K562 (cell line): Measurements from ENCODE around the gene EML2. TPM values are rescaled to one million over a fixed set of nuclear protein-coding genes. Genes with fewer than 3 reads are reported as not detected.

Source experiments
- ATF7 ChIP-seq: fragments of 450-650 bp; IDR thresholded peaks from 2 replicates; pipeline ENCODE4 v1.7.1; 2014; ENCODE audit warnings: mild to moderate bottlenecking, moderate library complexity
- FOXK1 ChIP-seq: sonication (generic); formaldehyde crosslinking; IDR thresholded peaks from 2 replicates; pipeline ENCODE4 v1.8.0; 2022; ENCODE audit warnings: missing genetic modification reagents, mild to moderate bottlenecking, borderline replicate concordance
- HDGF ChIP-seq: fragments of 450-650 bp; IDR thresholded peaks from 2 replicates; pipeline ENCODE4 v1.6.1; 2016
- KAT7 ChIP-seq: sonication (generic); formaldehyde crosslinking; IDR thresholded peaks from 2 replicates; pipeline ENCODE4 v1.8.0; 2022; ENCODE audit warnings: missing genetic modification reagents, mild to moderate bottlenecking, borderline replicate concordance
- KDM1A ChIP-seq, 2 experiments: fragments of 450-650 bp; IDR thresholded peaks; 2 replicates each; pipeline ENCODE4 v1.6.1; 2016; ENCODE audit warnings: mild to moderate bottlenecking in 2 of 2
- NR4A1 ChIP-seq, 2 experiments: fragments of 250-450 bp in 1 of 2; fragments of 450-650 bp in 1 of 2; sonication (Bioruptor Pico) in 1 of 2; IDR thresholded peaks; 2 replicates each; pipeline versions ENCODE4 v1.4.0 to v1.6.1; 2016 to 2020; ENCODE audit warnings: mild to moderate bottlenecking in 2 of 2, missing compliant biosample characterization in 1 of 2, missing genetic modification characterization in 1 of 2, moderate library complexity in 1 of 2
- PCBP2 ChIP-seq: fragments of 200-400 bp; formaldehyde crosslinking; IDR thresholded peaks from 2 replicates; pipeline ENCODE4 v1.6.1; 2018; ENCODE audit warnings: low read length, low read depth, mild to moderate bottlenecking, moderate library complexity; ENCODE audit not compliant: poor library complexity, severe bottlenecking
- RB1 ChIP-seq: fragments of 450-650 bp; IDR thresholded peaks from 2 replicates; pipeline ENCODE4 v1.6.1; 2017; ENCODE audit warnings: low read depth, mild to moderate bottlenecking
- SMC3 ChIP-seq: conservative IDR thresholded peaks from 2 replicates; pipeline ENCODE4 v1.6.1; 2011; ENCODE audit warnings: low read depth, low read length, improper control_type of control experiment; ENCODE audit not compliant: insufficient read depth
- SOX6 ChIP-seq: fragments of 450-650 bp; IDR thresholded peaks from 2 replicates; pipeline ENCODE4 v1.6.1; 2014; ENCODE audit warnings: mild to moderate bottlenecking
- SPI1 ChIP-seq: IDR thresholded peaks from 2 replicates; pipeline ENCODE4 v1.6.1; 2011; ENCODE audit warnings: low read depth, low read length, control low read depth, borderline replicate concordance
- ZNF133 ChIP-seq: fragments of 250-450 bp; sonication (Bioruptor Pico); IDR thresholded peaks from 2 replicates; pipeline ENCODE4 v1.4.0; 2020; ENCODE audit warnings: mild to moderate bottlenecking
- polyA plus RNA-seq, 8 experiments: library from polyadenylated mRNA; depleted of rRNA in 4 of 8; stranded (reverse) in 5 of 8; unstranded in 3 of 8; fragments of >200 nt; fragmentation: Nextera tagmentation in 2 of 8; fragmentation: Illumina TruSeq in 1 of 8; extraction: Ambion mirVana in 2 of 8; extraction: Trizol in 1 of 8; gene quantifications; 2 replicates each; pipeline versions ENCODE4 v1.2.1 to v1.2.3, GENCODE V29; 2011 to 2014; ENCODE audit warnings: inconsistent platforms in 1 of 8, missing spikeins in 1 of 8
- total RNA-seq, 7 experiments: library from RNA; depleted of rRNA in 6 of 7; stranded (reverse); fragments of >200 nt in 6 of 7; fragmentation: Illumina TruSeq in 2 of 7; extraction: Trizol in 2 of 7; gene quantifications; 2 replicates each; pipeline versions ENCODE4 v1.2.1 to v1.2.3, GENCODE V29; 2011 to 2021; ENCODE audit warnings: low replicate concordance in 1 of 7
- TF ChIP-seq, protein P1 (sequence below): sonication (generic); formaldehyde crosslinking; IDR thresholded peaks from 2 replicates; pipeline ENCODE4 v1.8.1; 2022; ENCODE audit warnings: missing genetic modification reagents
- TF ChIP-seq, protein P2 (sequence below), 2 experiments: IDR thresholded peaks in 1 of 2; conservative IDR thresholded peaks in 1 of 2; 2 replicates each; pipeline ENCODE4 v1.6.1; 2016; ENCODE audit warnings: low read depth in 2 of 2, mild to moderate bottlenecking in 1 of 2, missing compliant biosample characterization in 1 of 2, missing genetic modification characterization in 1 of 2, moderate library complexity in 1 of 2
- TF ChIP-seq, protein P3 (sequence below): fragments of 150-350 bp; IDR thresholded peaks from 2 replicates; pipeline ENCODE4 v1.6.1; 2014; ENCODE audit warnings: low read depth, mild to moderate bottlenecking, low read length, borderline replicate concordance
- TF ChIP-seq, protein P4 (sequence below): sonication (generic); formaldehyde crosslinking; IDR thresholded peaks from 2 replicates; pipeline ENCODE4 v1.8.0; 2022; ENCODE audit warnings: mild to moderate bottlenecking, missing genetic modification reagents

The EML2 gene
- total and polyA plus RNA-seq, 9 of the 15 experiments (the other 6 are each of a cell fraction or from before 2014, with no cell fraction given), result 2.6 to 69.6 (median 24.8) TPM

DNA sequence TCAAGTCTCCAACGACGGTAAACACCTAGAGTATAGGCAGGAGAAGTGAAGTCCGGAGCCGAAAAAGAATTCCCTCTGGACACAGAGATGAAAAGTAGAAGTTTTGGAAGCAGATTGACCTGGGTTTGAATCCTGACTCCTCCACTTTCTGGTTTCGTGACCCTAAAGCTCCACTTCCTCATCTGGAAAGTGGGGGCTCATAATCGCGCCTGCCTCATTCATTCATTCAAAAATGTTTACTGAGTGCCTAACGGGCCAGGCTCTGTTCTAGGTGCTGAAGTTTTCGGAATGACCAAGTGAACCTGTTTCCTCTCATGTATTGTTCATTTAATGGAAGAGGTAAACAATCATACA is 7.1 kb upstream of the EML2 start (continued):
- 0 out of 2 replicates have a peak, but pooled peaks have one; percentile 45 for TF ChIP-seq FOXK1
- TF ChIP-seq HDGF, result no peak
- TF ChIP-seq, protein P1, sequence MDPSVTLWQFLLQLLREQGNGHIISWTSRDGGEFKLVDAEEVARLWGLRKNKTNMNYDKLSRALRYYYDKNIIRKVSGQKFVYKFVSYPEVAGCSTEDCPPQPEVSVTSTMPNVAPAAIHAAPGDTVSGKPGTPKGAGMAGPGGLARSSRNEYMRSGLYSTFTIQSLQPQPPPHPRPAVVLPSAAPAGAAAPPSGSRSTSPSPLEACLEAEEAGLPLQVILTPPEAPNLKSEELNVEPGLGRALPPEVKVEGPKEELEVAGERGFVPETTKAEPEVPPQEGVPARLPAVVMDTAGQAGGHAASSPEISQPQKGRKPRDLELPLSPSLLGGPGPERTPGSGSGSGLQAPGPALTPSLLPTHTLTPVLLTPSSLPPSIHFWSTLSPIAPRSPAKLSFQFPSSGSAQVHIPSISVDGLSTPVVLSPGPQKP, result no peak
- TF ChIP-seq SMC3, result 0 out of 2 replicates have a peak, but pooled peaks have one; percentile 1
- TF ChIP-seq, protein P2, sequence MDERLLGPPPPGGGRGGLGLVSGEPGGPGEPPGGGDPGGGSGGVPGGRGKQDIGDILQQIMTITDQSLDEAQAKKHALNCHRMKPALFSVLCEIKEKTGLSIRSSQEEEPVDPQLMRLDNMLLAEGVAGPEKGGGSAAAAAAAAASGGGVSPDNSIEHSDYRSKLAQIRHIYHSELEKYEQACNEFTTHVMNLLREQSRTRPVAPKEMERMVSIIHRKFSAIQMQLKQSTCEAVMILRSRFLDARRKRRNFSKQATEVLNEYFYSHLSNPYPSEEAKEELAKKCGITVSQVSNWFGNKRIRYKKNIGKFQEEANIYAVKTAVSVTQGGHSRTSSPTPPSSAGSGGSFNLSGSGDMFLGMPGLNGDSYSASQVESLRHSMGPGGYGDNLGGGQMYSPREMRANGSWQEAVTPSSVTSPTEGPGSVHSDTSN (CRISPR knock-in tag; IDR thresholded peaks at IDR 0.05; ENCODE audit: low read depth), result no peak
- TF ChIP-seq, protein P2 (tag; conservative IDR thresholded peaks at IDR 0.05; ENCODE audit: low read depth), result no peak
- 0 out of 2 replicates have a peak, but pooled peaks have one; percentile 23 for TF ChIP-seq KAT7
- TF ChIP-seq KDM1A (IDR thresholded peaks at IDR 0.05), result no peak; a peak in 1 of 4 replicates
- TF ChIP-seq, protein P3, sequence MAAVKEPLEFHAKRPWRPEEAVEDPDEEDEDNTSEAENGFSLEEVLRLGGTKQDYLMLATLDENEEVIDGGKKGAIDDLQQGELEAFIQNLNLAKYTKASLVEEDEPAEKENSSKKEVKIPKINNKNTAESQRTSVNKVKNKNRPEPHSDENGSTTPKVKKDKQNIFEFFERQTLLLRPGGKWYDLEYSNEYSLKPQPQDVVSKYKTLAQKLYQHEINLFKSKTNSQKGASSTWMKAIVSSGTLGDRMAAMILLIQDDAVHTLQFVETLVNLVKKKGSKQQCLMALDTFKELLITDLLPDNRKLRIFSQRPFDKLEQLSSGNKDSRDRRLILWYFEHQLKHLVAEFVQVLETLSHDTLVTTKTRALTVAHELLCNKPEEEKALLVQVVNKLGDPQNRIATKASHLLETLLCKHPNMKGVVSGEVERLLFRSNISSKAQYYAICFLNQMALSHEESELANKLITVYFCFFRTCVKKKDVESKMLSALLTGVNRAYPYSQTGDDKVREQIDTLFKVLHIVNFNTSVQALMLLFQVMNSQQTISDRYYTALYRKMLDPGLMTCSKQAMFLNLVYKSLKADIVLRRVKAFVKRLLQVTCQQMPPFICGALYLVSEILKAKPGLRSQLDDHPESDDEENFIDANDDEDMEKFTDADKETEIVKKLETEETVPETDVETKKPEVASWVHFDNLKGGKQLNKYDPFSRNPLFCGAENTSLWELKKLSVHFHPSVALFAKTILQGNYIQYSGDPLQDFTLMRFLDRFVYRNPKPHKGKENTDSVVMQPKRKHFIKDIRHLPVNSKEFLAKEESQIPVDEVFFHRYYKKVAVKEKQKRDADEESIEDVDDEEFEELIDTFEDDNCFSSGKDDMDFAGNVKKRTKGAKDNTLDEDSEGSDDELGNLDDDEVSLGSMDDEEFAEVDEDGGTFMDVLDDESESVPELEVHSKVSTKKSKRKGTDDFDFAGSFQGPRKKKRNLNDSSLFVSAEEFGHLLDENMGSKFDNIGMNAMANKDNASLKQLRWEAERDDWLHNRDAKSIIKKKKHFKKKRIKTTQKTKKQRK, result no peak
- TF ChIP-seq, protein P4, sequence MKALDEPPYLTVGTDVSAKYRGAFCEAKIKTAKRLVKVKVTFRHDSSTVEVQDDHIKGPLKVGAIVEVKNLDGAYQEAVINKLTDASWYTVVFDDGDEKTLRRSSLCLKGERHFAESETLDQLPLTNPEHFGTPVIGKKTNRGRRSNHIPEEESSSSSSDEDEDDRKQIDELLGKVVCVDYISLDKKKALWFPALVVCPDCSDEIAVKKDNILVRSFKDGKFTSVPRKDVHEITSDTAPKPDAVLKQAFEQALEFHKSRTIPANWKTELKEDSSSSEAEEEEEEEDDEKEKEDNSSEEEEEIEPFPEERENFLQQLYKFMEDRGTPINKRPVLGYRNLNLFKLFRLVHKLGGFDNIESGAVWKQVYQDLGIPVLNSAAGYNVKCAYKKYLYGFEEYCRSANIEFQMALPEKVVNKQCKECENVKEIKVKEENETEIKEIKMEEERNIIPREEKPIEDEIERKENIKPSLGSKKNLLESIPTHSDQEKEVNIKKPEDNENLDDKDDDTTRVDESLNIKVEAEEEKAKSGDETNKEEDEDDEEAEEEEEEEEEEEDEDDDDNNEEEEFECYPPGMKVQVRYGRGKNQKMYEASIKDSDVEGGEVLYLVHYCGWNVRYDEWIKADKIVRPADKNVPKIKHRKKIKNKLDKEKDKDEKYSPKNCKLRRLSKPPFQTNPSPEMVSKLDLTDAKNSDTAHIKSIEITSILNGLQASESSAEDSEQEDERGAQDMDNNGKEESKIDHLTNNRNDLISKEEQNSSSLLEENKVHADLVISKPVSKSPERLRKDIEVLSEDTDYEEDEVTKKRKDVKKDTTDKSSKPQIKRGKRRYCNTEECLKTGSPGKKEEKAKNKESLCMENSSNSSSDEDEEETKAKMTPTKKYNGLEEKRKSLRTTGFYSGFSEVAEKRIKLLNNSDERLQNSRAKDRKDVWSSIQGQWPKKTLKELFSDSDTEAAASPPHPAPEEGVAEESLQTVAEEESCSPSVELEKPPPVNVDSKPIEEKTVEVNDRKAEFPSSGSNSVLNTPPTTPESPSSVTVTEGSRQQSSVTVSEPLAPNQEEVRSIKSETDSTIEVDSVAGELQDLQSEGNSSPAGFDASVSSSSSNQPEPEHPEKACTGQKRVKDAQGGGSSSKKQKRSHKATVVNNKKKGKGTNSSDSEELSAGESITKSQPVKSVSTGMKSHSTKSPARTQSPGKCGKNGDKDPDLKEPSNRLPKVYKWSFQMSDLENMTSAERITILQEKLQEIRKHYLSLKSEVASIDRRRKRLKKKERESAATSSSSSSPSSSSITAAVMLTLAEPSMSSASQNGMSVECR (CRISPR knock-in tag), result peak; percentile 7; the same call in 1 of the 2 replicates
- TF ChIP-seq NR4A1 (CRISPR knock-in tag; IDR thresholded peaks at IDR 0.05), result no peak
- 0 out of 2 replicates have a peak, but pooled peaks have one; percentile 38 for TF ChIP-seq NR4A1 (tag; IDR thresholded peaks at IDR 0.05)
- no peak for TF ChIP-seq PCBP2
- TF ChIP-seq SOX6, result no peak
- TF ChIP-seq SPI1, result peak; percentile 92
- TF ChIP-seq RB1, result no peak
- TF ChIP-seq ZNF133 (CRISPR knock-in tag), result no peak
- TF ChIP-seq ATF7, result 0 out of 2 replicates have a peak, but pooled peaks have one; percentile 3
